ENCODE results near the gene EIF1.

The EIF1 gene

GRCh38 chr17:41723801-41724475 is 35.3 kb downstream of the EIF1 start:
- peaks cover 15% of the 10 kb centered on the region for H3K27me3 ChIP-seq (ENCODE audit: control insufficient read depth, insufficient read depth, low read length)
- H3K36me3 ChIP-seq (ENCODE audit: insufficient read depth, low read length), result no peaks in the 10 kb centered on the region
- no peaks in the 10 kb centered on the region for H3K9me3 ChIP-seq (replicated peaks; ENCODE audit: low read length)
- H3K4me3 ChIP-seq (ENCODE audit: low read length), result no peak overlapping the region
- H3K9ac ChIP-seq (ENCODE audit: low read depth, low read length), result no peak overlapping the region
- no peaks in the 10 kb centered on the region for H3K4me1 ChIP-seq (ENCODE audit: control insufficient read depth, insufficient read depth, low read length)
- no peak overlapping the region for H3K4me2 ChIP-seq (ENCODE audit: low read length)

GRCh38 chr17:41724476-41725050 is 35.9 kb downstream of the EIF1 start:
- H3K9ac ChIP-seq (ENCODE audit: low read depth, low read length), result no peak overlapping the region
- H3K27me3 ChIP-seq (ENCODE audit: control insufficient read depth, insufficient read depth, low read length), result peaks cover 12% of the 10 kb centered on the region
- H3K4me3 ChIP-seq (ENCODE audit: low read length), result no peak overlapping the region
- H3K36me3 ChIP-seq (ENCODE audit: insufficient read depth, low read length), result no peaks in the 10 kb centered on the region
- H3K4me2 ChIP-seq (ENCODE audit: low read length), result no peak overlapping the region
- no peaks in the 10 kb centered on the region for H3K9me3 ChIP-seq (replicated peaks; ENCODE audit: low read length)
- H3K4me1 ChIP-seq (ENCODE audit: control insufficient read depth, insufficient read depth, low read length), result no peaks in the 10 kb centered on the region

GRCh38 chr17:41725134-41725533 is 36.4 kb downstream of the EIF1 start:
- Histone ChIP-seq H3K9me3 (replicated peaks; ENCODE audit: low read length) (no peaks in the 10 kb centered on the region), H3K4me1 (ENCODE audit: control insufficient read depth, insufficient read depth, low read length) (no peaks in the 10 kb centered on the region), H3K4me3 (ENCODE audit: low read length) (no peak overlapping the region), H3K27me3 (ENCODE audit: control insufficient read depth, insufficient read depth, low read length) (peaks cover 14% of the 10 kb centered on the region), H3K9ac (ENCODE audit: low read depth, low read length) (no peak overlapping the region), H3K36me3 (ENCODE audit: insufficient read depth, low read length) (no peaks in the 10 kb centered on the region), H3K4me2 (ENCODE audit: low read length) (no peak overlapping the region)

- H3K9me3 ChIP-seq (replicated peaks; ENCODE audit: low read length), result no peaks in the 10 kb centered on the region
- H3K9ac ChIP-seq (ENCODE audit: low read depth, low read length), result no peak overlapping the region
- H3K4me2 ChIP-seq (ENCODE audit: low read length), result no peak overlapping the region
- H3K4me3 ChIP-seq (ENCODE audit: low read length), result no peak overlapping the region
- no peaks in the 10 kb centered on the region for H3K4me1 ChIP-seq (ENCODE audit: control insufficient read depth, insufficient read depth, low read length)
- peaks cover 36% of the 10 kb centered on the region for H3K27me3 ChIP-seq (ENCODE audit: control insufficient read depth, insufficient read depth, low read length)
- H3K36me3 ChIP-seq (ENCODE audit: insufficient read depth, low read length), result no peaks in the 10 kb centered on the region
Measured at GRCh38 chr17:41728056-41728455, 39.4 kb downstream of the EIF1 start.

- H3K9me3 ChIP-seq (replicated peaks; ENCODE audit: low read length), result no peaks in the 10 kb centered on the region
- no peak overlapping the region for H3K4me3 ChIP-seq (ENCODE audit: low read length)
- no peaks in the 10 kb centered on the region for H3K36me3 ChIP-seq (ENCODE audit: insufficient read depth, low read length)
- peaks cover 11% of the 10 kb centered on the region for H3K4me1 ChIP-seq (ENCODE audit: control insufficient read depth, insufficient read depth, low read length)
- no peak overlapping the region for H3K9ac ChIP-seq (ENCODE audit: low read depth, low read length)
- H3K4me2 ChIP-seq (ENCODE audit: low read length), result no peak overlapping the region
- H3K27me3 ChIP-seq (ENCODE audit: control insufficient read depth, insufficient read depth, low read length), result peaks cover 49% of the 10 kb centered on the region
Measured at GRCh38 chr17:41730479-41730878, 41.8 kb downstream of the EIF1 start.

- no peaks in the 10 kb centered on the region for H3K9me3 ChIP-seq (replicated peaks; ENCODE audit: low read length)
- H3K4me2 ChIP-seq (ENCODE audit: low read length), result no peak overlapping the region
- H3K36me3 ChIP-seq (ENCODE audit: insufficient read depth, low read length), result no peaks in the 10 kb centered on the region
- peaks cover 62% of the 10 kb centered on the region for H3K27me3 ChIP-seq (ENCODE audit: control insufficient read depth, insufficient read depth, low read length)
- H3K9ac ChIP-seq (ENCODE audit: low read depth, low read length), result no peak overlapping the region
- peaks cover 11% of the 10 kb centered on the region for H3K4me1 ChIP-seq (ENCODE audit: control insufficient read depth, insufficient read depth, low read length)
- no peak overlapping the region for H3K4me3 ChIP-seq (ENCODE audit: low read length)
Measured at GRCh38 chr17:41731836-41732235, 43.2 kb downstream of the EIF1 start.

- Histone ChIP-seq H3K9me3 (replicated peaks; ENCODE audit: low read length) (no peaks in the 10 kb centered on the region), H3K4me2 (ENCODE audit: low read length) (peak overlapping the region; percentile 84), H3K36me3 (ENCODE audit: insufficient read depth, low read length) (no peaks in the 10 kb centered on the region), H3K9ac (ENCODE audit: low read depth, low read length) (no peak overlapping the region), H3K4me1 (ENCODE audit: control insufficient read depth, insufficient read depth, low read length) (peaks cover 11% of the 10 kb centered on the region), H3K27me3 (ENCODE audit: control insufficient read depth, insufficient read depth, low read length) (peaks cover 70% of the 10 kb centered on the region), H3K4me3 (ENCODE audit: low read length) (no peak overlapping the region)
Measured at GRCh38 chr17:41733348-41734138, 44.9 kb downstream of the EIF1 start.

GRCh38 chr17:41734139-41734948 is 45.7 kb downstream of the EIF1 start, which contains the start of gene HAP1:
TSS of gene HAP1 (minus strand) at chr17:41734643. CDS start at chr17:41734634, 9 bp downstream.
- Histone ChIP-seq H3K9me3 (replicated peaks; ENCODE audit: low read length) (no peaks in the 10 kb centered on the region), H3K4me3 (ENCODE audit: low read length) (peak within 1 kb of the TSS; percentile 64), H3K4me2 (ENCODE audit: low read length) (peak within 1 kb of the TSS; percentile 84), H3K27me3 (ENCODE audit: control insufficient read depth, insufficient read depth, low read length) (peaks cover 70% of the 10 kb centered on the region), H3K9ac (ENCODE audit: low read depth, low read length) (no peak within 1 kb of the TSS), H3K4me1 (ENCODE audit: control insufficient read depth, insufficient read depth, low read length) (peaks cover 12% of the 10 kb centered on the region), H3K36me3 (ENCODE audit: insufficient read depth, low read length) (no peaks in the 10 kb centered on the region)

- H3K4me2 ChIP-seq (ENCODE audit: low read length), result peak overlapping the region; percentile 84
- H3K36me3 ChIP-seq (ENCODE audit: insufficient read depth, low read length), result no peaks in the 10 kb centered on the region
- H3K9ac ChIP-seq (ENCODE audit: low read depth, low read length), result no peak overlapping the region
- peaks cover 70% of the 10 kb centered on the region for H3K27me3 ChIP-seq (ENCODE audit: control insufficient read depth, insufficient read depth, low read length)
- peaks cover 18% of the 10 kb centered on the region for H3K4me1 ChIP-seq (ENCODE audit: control insufficient read depth, insufficient read depth, low read length)
- no peaks in the 10 kb centered on the region for H3K9me3 ChIP-seq (replicated peaks; ENCODE audit: low read length)
- H3K4me3 ChIP-seq (ENCODE audit: low read length), result peak overlapping the region; percentile 64
Measured at GRCh38 chr17:41734949-41735313, 46.2 kb downstream of the EIF1 start.

GRCh38 chr17:41735744-41736143 is 47.1 kb downstream of the EIF1 start:
- Histone ChIP-seq H3K4me1 (ENCODE audit: control insufficient read depth, insufficient read depth, low read length) (peaks cover 19% of the 10 kb centered on the region), H3K27me3 (ENCODE audit: control insufficient read depth, insufficient read depth, low read length) (peaks cover 63% of the 10 kb centered on the region), H3K36me3 (ENCODE audit: insufficient read depth, low read length) (no peaks in the 10 kb centered on the region), H3K4me2 (ENCODE audit: low read length) (no peak overlapping the region), H3K9ac (ENCODE audit: low read depth, low read length) (no peak overlapping the region), H3K9me3 (replicated peaks; ENCODE audit: low read length) (no peaks in the 10 kb centered on the region), H3K4me3 (ENCODE audit: low read length) (no peak overlapping the region)

Measured in skeletal muscle satellite cell (primary cell).